ENCODE measurements around the gene ZNF439.
"Not testable (repeated sequence)": the region's sequence is repeated elsewhere in the genome, so short reads cannot be mapped to it uniquely, and the experiment has no call there.

The ZNF439 gene

DNA sequence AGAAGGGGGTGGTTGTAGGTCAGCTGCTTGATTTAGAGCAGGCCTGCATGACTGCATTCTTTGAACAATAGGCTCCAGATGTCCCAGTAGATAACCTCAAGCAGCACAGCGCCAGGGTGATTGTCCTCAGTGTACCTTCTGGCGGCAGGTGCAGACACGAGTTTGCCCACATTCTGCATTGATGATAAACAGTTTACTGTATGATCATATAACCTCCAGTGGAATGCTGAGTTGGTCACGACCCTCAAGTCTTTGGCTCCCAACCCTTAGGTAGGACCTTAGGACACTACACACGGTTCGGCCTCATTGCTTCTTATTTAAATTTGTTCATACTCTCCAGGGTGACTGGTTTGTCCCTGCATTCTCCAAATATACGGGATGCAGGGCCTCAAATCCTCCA lies 12.2 kb downstream of the ZNF439 start:
- no peak for ATAC-seq
- TF ChIP-seq ZNF8 (CRISPR knock-in tag; IDR thresholded peaks at IDR 0.05) (no peak), ZFP3 (CRISPR knock-in tag; IDR thresholded peaks at IDR 0.05) (no peak), ZNF565 (CRISPR knock-in tag; conservative IDR thresholded peaks at IDR 0.05; ENCODE audit: low read depth) (no peak)

DNA sequence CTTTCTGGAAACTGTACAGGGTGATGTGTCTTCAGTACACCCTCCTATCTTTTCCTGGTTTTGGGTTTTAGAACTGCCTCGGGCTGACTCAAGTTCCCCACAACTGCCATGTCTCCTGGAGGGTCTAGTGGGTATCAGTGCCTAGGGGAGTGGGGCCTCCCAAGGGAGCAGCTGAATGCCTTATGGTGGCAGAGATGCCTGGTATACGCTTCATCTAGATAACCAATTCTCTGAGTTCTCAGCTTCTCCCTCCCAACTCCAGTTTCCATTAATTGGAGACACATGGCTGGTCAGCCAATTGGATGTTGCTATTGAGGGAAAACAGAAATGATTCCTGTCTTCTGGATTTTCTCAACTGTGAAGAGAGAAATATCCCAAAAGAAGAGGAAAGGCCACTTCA lies 12.8 kb downstream of the ZNF439 start:
- TF ChIP-seq ZC3H10 (CRISPR knock-in tag; IDR thresholded peaks at IDR 0.05), result no peak
- TF ChIP-seq, protein P1, sequence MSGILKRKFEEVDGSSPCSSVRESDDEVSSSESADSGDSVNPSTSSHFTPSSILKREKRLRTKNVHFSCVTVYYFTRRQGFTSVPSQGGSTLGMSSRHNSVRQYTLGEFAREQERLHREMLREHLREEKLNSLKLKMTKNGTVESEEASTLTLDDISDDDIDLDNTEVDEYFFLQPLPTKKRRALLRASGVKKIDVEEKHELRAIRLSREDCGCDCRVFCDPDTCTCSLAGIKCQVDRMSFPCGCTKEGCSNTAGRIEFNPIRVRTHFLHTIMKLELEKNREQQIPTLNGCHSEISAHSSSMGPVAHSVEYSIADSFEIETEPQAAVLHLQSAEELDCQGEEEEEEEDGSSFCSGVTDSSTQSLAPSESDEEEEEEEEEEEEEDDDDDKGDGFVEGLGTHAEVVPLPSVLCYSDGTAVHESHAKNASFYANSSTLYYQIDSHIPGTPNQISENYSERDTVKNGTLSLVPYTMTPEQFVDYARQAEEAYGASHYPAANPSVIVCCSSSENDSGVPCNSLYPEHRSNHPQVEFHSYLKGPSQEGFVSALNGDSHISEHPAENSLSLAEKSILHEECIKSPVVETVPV (CRISPR knock-in tag; IDR thresholded peaks at IDR 0.05), result no peak
- TF ChIP-seq, protein P2, sequence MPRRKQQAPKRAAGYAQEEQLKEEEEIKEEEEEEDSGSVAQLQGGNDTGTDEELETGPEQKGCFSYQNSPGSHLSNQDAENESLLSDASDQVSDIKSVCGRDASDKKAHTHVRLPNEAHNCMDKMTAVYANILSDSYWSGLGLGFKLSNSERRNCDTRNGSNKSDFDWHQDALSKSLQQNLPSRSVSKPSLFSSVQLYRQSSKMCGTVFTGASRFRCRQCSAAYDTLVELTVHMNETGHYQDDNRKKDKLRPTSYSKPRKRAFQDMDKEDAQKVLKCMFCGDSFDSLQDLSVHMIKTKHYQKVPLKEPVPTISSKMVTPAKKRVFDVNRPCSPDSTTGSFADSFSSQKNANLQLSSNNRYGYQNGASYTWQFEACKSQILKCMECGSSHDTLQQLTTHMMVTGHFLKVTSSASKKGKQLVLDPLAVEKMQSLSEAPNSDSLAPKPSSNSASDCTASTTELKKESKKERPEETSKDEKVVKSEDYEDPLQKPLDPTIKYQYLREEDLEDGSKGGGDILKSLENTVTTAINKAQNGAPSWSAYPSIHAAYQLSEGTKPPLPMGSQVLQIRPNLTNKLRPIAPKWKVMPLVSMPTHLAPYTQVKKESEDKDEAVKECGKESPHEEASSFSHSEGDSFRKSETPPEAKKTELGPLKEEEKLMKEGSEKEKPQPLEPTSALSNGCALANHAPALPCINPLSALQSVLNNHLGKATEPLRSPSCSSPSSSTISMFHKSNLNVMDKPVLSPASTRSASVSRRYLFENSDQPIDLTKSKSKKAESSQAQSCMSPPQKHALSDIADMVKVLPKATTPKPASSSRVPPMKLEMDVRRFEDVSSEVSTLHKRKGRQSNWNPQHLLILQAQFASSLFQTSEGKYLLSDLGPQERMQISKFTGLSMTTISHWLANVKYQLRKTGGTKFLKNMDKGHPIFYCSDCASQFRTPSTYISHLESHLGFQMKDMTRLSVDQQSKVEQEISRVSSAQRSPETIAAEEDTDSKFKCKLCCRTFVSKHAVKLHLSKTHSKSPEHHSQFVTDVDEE (CRISPR knock-in tag; IDR thresholded peaks at IDR 0.05), result no peak

DNA sequence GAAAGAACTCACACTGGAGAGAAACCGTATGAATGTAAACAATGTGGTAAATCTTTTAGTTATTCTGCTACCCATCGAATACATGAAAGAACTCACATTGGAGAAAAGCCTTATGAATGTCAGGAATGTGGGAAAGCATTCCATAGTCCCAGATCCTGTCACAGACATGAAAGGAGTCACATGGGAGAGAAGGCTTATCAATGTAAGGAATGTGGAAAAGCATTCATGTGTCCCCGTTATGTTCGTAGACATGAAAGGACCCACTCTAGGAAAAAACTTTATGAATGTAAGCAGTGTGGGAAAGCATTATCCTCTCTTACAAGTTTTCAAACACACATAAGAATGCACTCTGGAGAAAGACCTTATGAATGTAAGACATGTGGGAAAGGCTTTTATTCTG lies 19.2 kb downstream of the ZNF439 start:
- ATAC-seq, result not testable (repeated sequence)

More for the DNA sequence above, 12.8 kb downstream of the ZNF439 start:
- ATAC-seq, result no peak

DNA sequence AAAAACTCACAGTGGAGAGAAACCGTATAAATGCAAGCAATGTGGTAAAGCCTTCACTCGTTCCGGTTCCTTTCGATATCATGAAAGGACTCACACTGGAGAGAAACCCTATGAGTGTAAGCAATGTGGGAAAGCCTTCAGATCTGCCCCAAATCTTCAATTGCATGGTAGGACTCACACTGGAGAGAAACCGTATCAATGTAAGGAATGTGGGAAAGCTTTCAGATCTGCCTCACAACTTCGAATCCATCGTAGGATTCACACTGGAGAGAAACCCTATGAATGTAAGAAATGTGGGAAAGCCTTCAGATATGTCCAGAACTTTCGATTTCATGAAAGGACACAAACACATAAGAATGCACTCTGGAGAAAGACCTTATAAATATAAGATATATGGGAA lies 19.7 kb downstream of the ZNF439 start:
- TF ChIP-seq ZNF70 (CRISPR knock-in tag; IDR thresholded peaks at IDR 0.05), result no peak
- TF ChIP-seq ZNF8 (CRISPR knock-in tag; IDR thresholded peaks at IDR 0.05), result no peak
- no peak for TF ChIP-seq PPARA (CRISPR knock-in tag; IDR thresholded peaks at IDR 0.05; ENCODE audit: borderline replicate concordance)
- no peak for TF ChIP-seq OSR1 (CRISPR knock-in tag; IDR thresholded peaks at IDR 0.05)
- TF ChIP-seq GLIS3 (CRISPR knock-in tag; IDR thresholded peaks at IDR 0.05), result no peak
- TF ChIP-seq, protein P3, sequence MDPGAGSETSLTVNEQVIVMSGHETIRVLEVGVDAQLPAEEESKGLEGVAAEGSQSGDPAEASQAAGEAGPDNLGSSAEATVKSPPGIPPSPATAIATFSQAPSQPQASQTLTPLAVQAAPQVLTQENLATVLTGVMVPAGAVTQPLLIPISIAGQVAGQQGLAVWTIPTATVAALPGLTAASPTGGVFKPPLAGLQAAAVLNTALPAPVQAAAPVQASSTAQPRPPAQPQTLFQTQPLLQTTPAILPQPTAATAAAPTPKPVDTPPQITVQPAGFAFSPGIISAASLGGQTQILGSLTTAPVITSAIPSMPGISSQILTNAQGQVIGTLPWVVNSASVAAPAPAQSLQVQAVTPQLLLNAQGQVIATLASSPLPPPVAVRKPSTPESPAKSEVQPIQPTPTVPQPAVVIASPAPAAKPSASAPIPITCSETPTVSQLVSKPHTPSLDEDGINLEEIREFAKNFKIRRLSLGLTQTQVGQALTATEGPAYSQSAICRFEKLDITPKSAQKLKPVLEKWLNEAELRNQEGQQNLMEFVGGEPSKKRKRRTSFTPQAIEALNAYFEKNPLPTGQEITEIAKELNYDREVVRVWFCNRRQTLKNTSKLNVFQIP (CRISPR knock-in tag; IDR thresholded peaks at IDR 0.05; ENCODE audit: borderline replicate concordance, low read depth), result no peak
- TF ChIP-seq ZFP30 (CRISPR knock-in tag; IDR thresholded peaks at IDR 0.05), result no peak
- TF ChIP-seq SNAI2 (CRISPR knock-in tag; IDR thresholded peaks at IDR 0.05), result no peak
- TF ChIP-seq BACH2 (CRISPR knock-in tag; IDR thresholded peaks at IDR 0.05; ENCODE audit: borderline replicate concordance), result no peak
- TF ChIP-seq ISL1 (CRISPR knock-in tag; IDR thresholded peaks at IDR 0.05), result no peak
- no peak for TF ChIP-seq ARNTL (CRISPR knock-in tag; IDR thresholded peaks at IDR 0.05; ENCODE audit: borderline replicate concordance, low read depth)
- no peak for TF ChIP-seq ZNF565 (CRISPR knock-in tag; conservative IDR thresholded peaks at IDR 0.05; ENCODE audit: low read depth)
- no peak for ATAC-seq

DNA sequence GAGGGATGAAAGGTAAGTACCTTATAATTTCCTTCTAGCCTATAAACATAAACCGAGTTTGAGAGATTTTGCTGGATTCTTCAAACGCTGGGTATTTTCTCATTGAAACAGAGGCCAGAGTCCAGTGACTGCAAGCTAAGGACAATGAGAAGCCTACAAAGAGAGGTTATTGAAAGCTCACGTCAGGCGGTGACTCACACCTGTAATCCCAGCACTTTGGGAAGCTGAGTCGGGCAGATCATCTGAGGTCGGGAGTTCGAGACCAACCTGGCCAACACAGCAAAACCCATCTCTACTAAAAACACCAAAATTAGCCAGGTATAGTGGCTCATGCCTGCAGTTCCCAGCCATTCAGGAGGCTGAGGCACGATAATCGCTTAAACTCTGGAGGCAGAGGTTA lies 24.1 kb downstream of the ZNF439 start:
- no peak for ATAC-seq
- TF ChIP-seq RARB (CRISPR knock-in tag; IDR thresholded peaks at IDR 0.05) (no peak), OSR1 (CRISPR knock-in tag; IDR thresholded peaks at IDR 0.05) (no peak), TCF4 (CRISPR knock-in tag; IDR thresholded peaks at IDR 0.05; ENCODE audit: borderline replicate concordance) (no peak), ZNF565 (CRISPR knock-in tag; conservative IDR thresholded peaks at IDR 0.05; ENCODE audit: low read depth) (no peak), ISL1 (CRISPR knock-in tag; IDR thresholded peaks at IDR 0.05) (no peak), ARNTL (CRISPR knock-in tag; IDR thresholded peaks at IDR 0.05; ENCODE audit: borderline replicate concordance, low read depth) (no peak), BACH2 (CRISPR knock-in tag; IDR thresholded peaks at IDR 0.05; ENCODE audit: borderline replicate concordance) (no peak), TOX (CRISPR knock-in tag; IDR thresholded peaks at IDR 0.05; ENCODE audit: borderline replicate concordance) (no peak), PPARA (CRISPR knock-in tag; IDR thresholded peaks at IDR 0.05; ENCODE audit: borderline replicate concordance) (no peak), GLIS3 (CRISPR knock-in tag; IDR thresholded peaks at IDR 0.05) (no peak), ZFP3 (CRISPR knock-in tag; IDR thresholded peaks at IDR 0.05) (no peak), ZC3H10 (CRISPR knock-in tag; IDR thresholded peaks at IDR 0.05) (no peak), ZNF70 (CRISPR knock-in tag; IDR thresholded peaks at IDR 0.05) (no peak)
- TF ChIP-seq, protein P2 (CRISPR knock-in tag; IDR thresholded peaks at IDR 0.05), result no peak
- TF ChIP-seq, protein P4, sequence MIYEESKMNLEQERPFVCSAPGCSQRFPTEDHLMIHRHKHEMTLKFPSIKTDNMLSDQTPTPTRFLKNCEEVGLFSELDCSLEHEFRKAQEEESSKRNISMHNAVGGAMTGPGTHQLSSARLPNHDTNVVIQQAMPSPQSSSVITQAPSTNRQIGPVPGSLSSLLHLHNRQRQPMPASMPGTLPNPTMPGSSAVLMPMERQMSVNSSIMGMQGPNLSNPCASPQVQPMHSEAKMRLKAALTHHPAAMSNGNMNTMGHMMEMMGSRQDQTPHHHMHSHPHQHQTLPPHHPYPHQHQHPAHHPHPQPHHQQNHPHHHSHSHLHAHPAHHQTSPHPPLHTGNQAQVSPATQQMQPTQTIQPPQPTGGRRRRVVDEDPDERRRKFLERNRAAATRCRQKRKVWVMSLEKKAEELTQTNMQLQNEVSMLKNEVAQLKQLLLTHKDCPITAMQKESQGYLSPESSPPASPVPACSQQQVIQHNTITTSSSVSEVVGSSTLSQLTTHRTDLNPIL (CRISPR knock-in tag; IDR thresholded peaks at IDR 0.05; ENCODE audit: low read depth), result no peak
- TF ChIP-seq, protein P3 (CRISPR knock-in tag; IDR thresholded peaks at IDR 0.05; ENCODE audit: borderline replicate concordance, low read depth), result no peak
